ENCODE results near the gene ADK. TPM values are rescaled to one million over a fixed set of nuclear protein-coding genes. Genes with fewer than 3 reads are reported as not detected.

The ADK gene
- total RNA-seq, 3 donors from 2014 or later: 13.8 to 24.0 (median 22.9) TPM

DNA sequence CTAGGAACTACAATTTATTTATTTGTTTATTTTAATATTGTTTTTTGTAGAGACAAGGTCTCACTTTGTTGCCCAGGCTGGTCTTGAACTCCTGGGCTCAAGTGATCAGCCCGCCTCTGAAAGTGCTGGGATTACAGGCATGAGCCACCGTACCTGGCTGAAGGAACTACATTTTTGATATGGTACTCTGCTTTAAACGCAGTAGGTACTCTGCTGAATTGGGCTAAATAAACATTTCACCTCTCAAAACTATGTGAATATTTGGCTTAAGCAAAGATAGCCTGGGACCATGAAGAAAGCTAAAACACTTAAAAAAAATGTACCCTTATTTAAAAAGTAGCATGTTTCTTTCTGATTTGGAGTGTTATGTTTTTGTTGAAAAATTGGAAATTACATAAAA lies 138.2 kb downstream of the ADK start:
- no peak for TF ChIP-seq CTCF (IDR thresholded peaks at IDR 0.05)
- no peaks in the 10 kb centered on the region for H3K36me3 ChIP-seq (ENCODE audit: low read depth)
- H3K4me1 ChIP-seq (ENCODE audit: low read depth): no peaks in the 10 kb centered on the region
- ATAC-seq (no peak), DNase-seq (no peak)
- H3K9me3 ChIP-seq: no peaks in the 10 kb centered on the region
- intact Hi-C loops (cut with DNase I, micrococcal nuclease): no loop called here
- H3K4me3 ChIP-seq: no peak overlapping the region

GRCh38 chr10:74289951-74290350 lies 138.9 kb downstream of the ADK start:
- intact Hi-C loops (cut with DNase I, micrococcal nuclease): no loop called here
- no peaks in the 10 kb centered on the region for H3K36me3 ChIP-seq (ENCODE audit: low read depth)
- TF ChIP-seq CTCF (IDR thresholded peaks at IDR 0.05): no peak
- no peaks in the 10 kb centered on the region for H3K4me1 ChIP-seq (ENCODE audit: low read depth)
- ATAC-seq (no peak), DNase-seq (no peak)
- H3K4me3 ChIP-seq: no peak overlapping the region
- no peaks in the 10 kb centered on the region for H3K9me3 ChIP-seq

DNA sequence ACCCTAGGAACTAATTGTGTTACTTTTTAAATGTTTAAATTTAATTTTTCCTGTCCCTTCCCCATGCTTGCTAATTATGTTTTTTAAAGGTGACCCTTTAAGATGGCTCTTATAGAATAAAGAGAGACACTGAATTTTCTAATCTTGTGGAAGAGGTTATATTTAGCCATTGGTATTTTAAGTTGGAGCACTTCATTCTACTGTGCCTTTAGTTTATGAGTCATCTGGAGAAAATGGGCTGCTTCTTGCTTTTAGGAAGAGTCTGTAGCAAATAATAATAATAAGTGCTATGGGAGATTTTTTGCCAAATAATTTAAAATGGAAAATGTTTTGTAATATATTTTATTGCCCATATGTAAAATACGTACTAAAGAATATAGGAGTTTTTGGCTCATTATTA lies 139.7 kb downstream of the ADK start:
- Histone ChIP-seq H3K4me3 (no peak overlapping the region), H3K36me3 (ENCODE audit: low read depth) (no peaks in the 10 kb centered on the region), H3K4me1 (ENCODE audit: low read depth) (no peaks in the 10 kb centered on the region), H3K9me3 (no peaks in the 10 kb centered on the region)
- ATAC-seq (no peak), DNase-seq (no peak)
- intact Hi-C loops (cut with DNase I, micrococcal nuclease): no loop called here
- no peak for TF ChIP-seq CTCF (IDR thresholded peaks at IDR 0.05)

GRCh38 chr10:74292871-74293427 lies 141.9 kb downstream of the ADK start:
- DNase-seq: no peak
- no peak for TF ChIP-seq CTCF (IDR thresholded peaks at IDR 0.05)

GRCh38 chr10:74293686-74294371 lies 142.8 kb downstream of the ADK start:
- H3K36me3 ChIP-seq (ENCODE audit: low read depth): no peaks in the 10 kb centered on the region
- intact Hi-C loops (cut with DNase I, micrococcal nuclease): no loop called here
- no peak for TF ChIP-seq CTCF (IDR thresholded peaks at IDR 0.05)
- H3K9me3 ChIP-seq: no peaks in the 10 kb centered on the region
- no peak overlapping the region for H3K4me3 ChIP-seq
- no peaks in the 10 kb centered on the region for H3K4me1 ChIP-seq (ENCODE audit: low read depth)
- no peak for ATAC-seq
- peak in 1 of 3 donors; percentile 9 for DNase-seq

More at GRCh38 chr10:74292871-74293427, 141.9 kb downstream of the ADK start:
- no peaks in the 10 kb centered on the region for H3K9me3 ChIP-seq
- intact Hi-C loops (cut with DNase I, micrococcal nuclease): no loop called here
- H3K36me3 ChIP-seq (ENCODE audit: low read depth): no peaks in the 10 kb centered on the region
- no peak overlapping the region for H3K4me3 ChIP-seq
- no peaks in the 10 kb centered on the region for H3K4me1 ChIP-seq (ENCODE audit: low read depth)
- ATAC-seq: no peak
